Uterus (tissue), 2 donors: ENCODE results near the gene RALB.

Experiments used
- CTCF ChIP-seq, 4 experiments: fragments of 200-600 bp in 2 of 4; fragments of 450-650 bp in 2 of 4; sonication (generic) in 2 of 4; IDR thresholded peaks; one replicate each; pipeline ENCODE4 v1.5.1; 2016 to 2019; ENCODE audit warnings: antibody characterized with exemption in 4 of 4, mild to moderate bottlenecking in 2 of 4, moderate library complexity in 1 of 4
- POLR2A ChIP-seq, 2 donors: fragments of 450-650 bp; IDR thresholded peaks; one replicate each; pipeline ENCODE4 v1.6.1; 2016; ENCODE audit warnings: antibody characterized with exemption in 2 of 2, mild to moderate bottlenecking in 1 of 2, moderate library complexity in 1 of 2

- TF ChIP-seq CTCF (IDR thresholded peaks at IDR 0.05), result no peak
- TF ChIP-seq POLR2A (IDR thresholded peaks at IDR 0.05), result no peak
Observed at GRCh38 chr2:120293096-120294007, 40.7 kb downstream of the RALB start.
